HG02870 (cell line): ENCODE results near the gene MUC21.

Experiments
- ATAC-seq: cut with Tn5 transposase; IDR thresholded peaks from one replicate; pipeline ENCODE4 v1.9.1; 2021; ENCODE audit warnings: mild to moderate bottlenecking, moderate library complexity; ENCODE audit not compliant: unreplicated experiment

The MUC21 gene

DNA sequence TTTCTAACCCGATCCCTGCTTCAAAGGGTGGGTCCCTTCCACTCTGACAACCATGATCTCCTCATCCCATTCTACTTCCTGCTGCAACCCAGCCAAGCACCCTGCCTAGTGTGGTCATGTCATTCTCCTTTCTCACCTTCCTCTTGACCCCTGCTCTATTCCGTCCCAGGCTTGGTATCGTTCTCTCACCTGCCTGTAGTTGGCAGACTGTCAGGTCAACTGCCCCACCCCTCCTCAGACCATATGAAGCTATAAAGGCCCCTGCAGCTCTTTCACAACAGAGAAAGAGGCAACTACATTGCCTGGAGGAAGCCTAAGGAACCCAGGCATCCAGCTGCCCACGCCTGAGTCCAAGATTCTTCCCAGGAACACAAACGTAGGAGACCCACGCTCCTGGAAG is at the start of gene MUC21:
Gene MUC21 (plus strand): TSS at position 280 of the 400 bp plus-strand sequence. CDS start 241 bp downstream, outside the sequence.
- no peak for ATAC-seq

DNA sequence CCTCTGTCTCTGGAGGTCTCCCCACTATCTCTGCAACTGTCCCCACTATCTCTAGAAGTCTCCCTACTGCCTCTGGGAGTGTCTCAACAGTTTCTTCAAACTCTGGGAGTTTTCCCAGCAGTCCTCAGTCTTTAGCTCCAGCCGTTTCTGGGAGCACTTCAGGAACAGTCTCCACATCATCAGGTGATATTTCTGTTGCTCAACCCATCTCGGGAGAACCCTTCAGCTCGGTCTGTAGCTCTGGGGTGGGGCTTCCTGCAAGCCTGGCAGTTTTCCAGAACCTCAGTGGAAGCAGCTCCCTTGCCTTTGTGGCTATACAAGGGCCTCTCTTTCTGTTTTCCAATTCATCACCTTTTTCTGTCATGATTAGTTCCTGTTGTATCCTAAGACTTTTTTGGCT is 48.5 kb upstream of the MUC21 start:
- ATAC-seq = no peak

DNA sequence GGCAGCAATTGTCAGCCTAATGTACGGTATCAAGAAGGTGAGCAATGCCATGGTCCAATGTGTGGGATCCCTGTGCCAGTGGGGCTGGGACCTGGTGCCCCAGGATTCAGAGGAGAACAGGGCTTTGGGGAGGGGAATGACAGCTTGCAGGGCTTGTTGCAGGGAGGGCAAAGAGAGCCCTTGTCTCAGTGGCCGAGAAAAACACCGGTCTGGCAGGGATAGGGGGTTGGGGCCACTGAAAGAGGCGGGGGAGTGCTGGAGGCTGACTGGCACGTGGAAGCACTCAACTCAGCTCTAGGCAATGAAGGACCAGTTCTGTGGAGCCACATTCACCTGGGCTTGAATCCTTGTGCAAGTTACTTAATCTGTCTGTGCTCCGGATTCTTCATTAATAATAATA is 46.3 kb upstream of the MUC21 start:
- ATAC-seq = no peak

DNA sequence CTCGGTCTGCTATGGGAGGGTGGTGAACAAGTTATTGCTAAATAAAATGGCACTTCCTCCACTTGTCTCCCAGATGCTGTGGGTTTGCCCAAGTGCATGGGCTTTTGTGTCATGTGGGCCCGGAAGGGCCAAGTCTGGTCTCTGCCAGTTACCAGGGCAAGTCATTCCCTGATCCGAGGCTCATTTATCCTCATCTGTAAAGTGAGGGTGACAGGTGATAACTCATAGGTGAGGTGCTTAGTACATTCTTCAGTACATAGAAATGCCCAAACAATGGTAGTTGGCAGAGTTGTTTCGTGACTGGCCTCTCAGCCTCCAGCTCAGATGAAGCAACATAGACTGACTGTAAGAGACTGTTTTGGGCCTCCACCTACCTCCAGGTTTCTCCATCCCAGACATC is 44.8 kb upstream of the MUC21 start:
- no peak for ATAC-seq

DNA sequence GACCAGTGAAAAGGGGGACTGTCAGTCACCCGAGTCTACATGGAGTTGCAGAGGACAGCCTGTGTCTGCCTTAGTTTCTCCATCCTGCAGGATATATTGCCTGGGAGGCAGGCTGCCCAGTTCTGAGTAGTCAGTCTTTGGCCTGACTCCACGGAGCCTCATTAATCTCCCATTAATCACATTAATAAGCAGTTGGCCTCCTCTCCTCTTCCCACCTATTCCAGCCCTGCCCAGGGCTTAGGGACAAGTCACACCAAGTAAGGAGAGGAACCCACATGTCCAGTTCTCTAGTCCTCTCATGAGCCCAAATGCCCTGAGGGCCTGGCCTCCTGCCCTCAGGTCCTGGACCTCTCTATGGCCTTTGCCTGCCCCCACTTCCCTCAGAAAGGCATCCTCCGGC is 44.0 kb upstream of the MUC21 start:
- ATAC-seq = no peak

DNA sequence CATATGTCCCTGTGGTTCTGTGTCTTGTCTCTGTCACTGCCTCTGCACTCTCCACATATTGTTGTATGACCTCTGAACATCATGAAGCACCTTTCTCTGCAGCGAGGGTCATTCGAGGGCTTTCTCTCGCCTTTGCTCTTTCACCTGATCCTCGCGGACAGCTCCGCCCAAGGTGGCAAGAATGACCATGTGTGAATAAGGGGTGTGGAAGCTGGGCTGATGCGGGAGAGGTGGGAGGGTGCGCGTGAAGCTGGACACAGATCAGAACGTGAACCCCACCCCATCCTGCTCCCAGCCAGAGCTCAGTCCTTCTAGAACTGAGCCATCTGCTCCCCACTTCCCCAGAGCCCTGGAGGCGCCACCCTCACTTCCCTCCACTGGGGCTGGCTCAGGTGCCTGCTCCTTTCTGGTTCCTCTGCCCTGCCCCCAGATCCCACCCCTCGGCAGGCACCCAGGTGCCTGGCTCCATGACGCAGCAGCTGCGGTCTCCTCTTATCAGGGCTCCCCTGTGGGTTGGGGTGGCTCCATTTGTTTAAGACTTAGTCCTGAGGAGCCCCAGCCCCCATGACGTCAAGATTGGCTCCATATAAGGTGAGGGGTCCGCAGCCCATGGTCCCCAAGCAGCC is 43.0 kb upstream of the MUC21 start, which contains the start of gene MUCL3:
Gene MUCL3 (plus strand): TSS at position 613 of the 626 bp plus-strand sequence. CDS start 27 bp downstream, outside the sequence.
- no peak for ATAC-seq

DNA sequence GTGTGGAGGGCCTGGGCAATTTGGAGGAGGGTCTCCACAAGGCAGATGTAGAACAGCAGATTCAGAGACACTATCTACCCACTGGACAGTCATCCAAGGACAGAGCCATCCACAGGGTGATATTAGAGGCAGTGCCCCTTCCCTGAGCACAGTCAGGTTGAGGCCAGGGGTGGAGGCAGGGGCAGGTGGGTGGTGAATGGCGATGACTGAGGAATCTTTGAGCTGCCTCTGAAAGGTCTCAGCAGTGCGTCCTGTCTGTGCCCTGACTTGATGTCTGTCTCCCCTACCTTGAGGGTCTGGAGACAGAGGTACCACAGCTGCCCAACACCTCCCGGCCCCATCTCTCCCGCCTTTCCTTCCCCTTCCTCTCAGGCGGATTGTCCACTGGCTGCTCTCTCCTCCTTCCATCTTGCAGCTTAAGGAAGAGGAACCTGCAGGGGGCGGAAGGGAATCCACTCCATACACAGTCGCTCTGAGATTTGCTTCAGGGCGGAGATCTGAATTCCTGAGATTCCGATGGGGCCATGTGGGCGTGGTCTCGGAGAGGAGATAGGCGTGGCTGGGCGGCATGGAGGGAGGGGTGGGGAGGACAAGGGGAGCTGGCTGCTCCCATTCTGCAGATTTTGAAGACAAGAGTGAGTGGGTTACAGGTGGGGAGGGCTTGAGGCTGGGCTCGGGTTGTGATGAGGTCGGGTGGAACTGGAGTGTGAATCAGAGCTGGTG is 41.0 kb upstream of the MUC21 start:
- no peak for ATAC-seq

DNA sequence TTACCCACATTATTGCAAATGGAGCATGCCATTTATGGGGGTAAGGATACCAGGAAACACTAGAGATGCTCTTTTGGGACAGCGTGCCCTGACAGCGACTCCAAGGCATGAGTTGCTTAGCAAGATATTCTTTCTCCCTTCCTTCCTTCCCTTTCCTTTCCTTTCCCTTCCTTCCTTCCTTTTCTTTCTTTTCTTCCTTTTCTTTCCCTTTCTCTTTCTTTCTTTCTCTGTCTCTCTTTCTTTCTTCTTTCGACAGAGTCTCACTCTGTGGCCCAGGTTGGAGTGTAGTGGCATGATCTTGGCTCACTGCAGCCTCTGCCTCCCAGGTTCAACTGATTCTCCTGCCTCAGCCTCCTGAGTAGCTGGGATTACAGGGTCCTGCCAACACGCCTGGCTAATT is 39.5 kb upstream of the MUC21 start:
- ATAC-seq = no peak

DNA sequence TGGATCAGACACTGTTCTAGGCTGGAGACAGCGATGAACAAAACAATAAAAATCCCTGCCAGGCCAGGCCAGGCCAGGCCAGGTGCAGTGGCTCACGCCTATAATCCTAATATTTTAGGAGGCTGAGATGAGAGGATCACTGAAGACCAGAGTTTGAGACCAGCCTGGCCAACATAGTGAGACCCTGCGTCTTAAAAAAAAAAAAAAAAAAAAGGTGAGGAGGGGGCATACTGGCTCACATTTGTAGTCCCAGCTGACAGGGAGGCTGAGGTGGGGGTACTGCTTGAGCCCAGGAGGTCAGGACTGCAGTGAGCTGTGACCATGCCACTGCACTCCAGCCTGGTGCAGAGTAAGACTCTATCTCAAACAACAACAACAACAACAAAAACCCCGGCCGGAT is 38.2 kb upstream of the MUC21 start:
- no peak for ATAC-seq

DNA sequence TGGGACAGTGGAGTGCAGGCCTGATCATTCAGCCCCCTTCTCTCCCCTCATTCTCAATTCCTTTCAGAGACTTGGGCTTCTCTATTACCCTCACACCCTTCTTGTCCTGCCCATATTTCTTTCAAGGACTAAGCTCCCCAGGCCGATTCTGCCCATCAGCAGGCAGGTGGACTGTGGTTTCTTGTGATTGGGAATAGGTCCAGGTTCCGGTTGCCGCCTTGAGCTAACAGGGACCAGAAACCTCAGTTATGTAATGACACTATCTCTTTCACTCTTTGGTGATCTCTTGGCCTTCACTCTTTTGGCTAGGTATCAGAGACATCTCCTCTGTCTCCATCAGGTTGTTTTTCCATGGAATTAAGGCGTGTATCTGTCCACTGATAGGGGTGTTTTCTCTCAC is 36.3 kb upstream of the MUC21 start:
- ATAC-seq = no peak

DNA sequence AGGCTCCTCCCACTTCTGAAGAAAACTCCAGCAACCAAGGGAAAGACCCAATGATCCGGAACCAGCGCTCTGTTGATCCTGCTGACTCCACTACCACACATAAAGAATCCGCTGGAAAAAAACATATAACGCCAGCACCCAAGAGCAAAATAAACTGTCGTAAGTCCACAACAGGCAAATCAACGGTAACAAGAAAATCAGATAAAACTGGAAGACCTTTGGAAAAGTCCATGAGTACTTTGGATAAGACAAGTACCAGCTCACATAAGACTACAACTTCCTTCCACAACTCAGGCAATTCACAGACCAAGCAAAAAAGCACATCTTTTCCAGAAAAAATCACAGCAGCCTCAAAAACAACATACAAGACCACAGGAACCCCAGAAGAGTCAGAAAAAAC is 34.7 kb upstream of the MUC21 start:
- no peak for ATAC-seq

DNA sequence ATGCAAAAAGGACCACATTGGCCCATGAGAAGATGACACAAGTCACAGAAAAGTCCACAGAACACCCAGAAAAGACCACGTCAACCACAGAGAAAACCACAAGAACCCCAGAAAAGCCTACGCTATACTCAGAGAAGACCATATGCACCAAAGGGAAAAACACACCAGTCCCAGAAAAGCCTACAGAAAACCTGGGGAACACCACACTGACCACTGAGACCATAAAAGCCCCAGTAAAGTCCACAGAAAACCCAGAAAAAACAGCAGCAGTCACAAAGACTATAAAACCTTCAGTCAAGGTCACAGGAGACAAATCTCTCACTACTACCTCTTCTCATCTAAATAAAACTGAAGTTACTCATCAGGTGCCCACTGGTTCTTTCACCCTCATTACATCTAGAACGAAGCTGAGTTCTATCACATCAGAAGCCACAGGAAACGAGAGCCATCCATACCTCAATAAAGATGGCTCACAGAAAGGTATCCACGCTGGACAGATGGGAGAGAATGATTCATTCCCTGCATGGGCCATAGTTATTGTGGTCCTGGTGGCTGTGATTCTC is 31.5 kb upstream of the MUC21 start:
- ATAC-seq = no peak

DNA sequence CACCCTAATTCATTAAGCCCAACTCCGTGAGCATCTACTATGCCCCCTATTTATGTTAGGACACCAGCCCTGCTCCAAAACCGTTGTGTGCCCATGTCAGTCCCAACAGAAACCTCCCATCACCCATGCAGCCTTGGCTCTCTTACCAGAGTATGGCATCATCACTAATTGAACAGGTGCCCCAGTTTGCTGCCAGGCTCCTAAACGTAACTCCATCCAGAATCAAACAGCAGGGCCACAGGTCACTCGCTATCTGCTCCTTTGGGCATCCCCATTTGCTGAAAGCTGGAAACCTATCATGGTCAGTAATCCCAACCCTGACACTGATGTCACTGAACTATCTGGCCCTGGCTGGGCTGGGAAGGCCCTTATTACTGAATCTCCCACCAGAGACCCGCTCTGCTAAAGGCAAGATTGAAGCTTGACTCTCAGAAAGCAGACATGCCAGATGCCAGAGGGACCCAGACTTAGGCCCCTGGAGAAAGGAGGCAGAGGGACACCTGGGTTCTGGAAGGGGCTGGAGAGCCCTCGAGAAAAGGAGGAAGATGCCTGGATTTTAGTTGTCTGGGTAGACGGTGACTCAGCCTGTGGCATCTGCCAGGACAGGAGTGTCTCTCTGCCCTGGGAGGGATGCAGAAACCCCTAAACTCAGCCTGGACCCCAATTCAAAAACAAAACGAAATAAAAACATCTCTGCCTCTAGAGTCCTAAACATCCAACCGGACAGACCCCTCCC is 28.7 kb upstream of the MUC21 start:
- ATAC-seq = no peak

DNA sequence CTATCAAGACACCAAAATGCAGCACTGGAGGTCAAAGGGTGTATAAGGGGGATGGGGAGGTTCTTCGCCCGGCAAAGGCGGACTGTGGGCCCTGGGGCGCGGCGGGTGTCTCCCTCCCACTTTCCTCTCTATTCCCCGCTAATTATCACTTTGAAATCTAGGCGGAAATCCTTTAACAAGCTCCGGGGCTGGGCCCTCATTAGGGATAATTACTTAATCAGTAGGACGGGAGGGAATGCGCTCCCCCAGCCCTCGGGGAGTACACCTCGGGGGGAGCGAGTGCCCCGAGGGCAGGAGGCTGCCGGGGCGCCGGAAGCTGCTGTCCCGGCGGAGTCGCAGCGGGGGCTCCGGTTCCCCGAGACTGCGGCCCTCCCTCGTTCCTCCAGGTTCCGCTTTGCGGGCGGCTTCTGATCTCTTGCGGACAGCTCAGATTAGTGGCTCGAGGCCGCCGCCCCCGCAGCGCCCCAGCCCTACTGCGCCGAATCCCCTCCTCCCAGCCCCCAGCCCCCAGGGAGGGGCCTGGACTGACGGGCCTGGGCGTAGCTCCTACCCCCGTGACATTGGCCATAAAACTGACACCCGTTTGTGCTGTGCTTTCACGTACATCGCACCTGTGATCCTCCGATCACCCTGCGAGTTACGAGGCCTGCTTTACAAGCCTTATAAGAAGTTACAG is 28.0 kb upstream of the MUC21 start:
- ATAC-seq = no peak

DNA sequence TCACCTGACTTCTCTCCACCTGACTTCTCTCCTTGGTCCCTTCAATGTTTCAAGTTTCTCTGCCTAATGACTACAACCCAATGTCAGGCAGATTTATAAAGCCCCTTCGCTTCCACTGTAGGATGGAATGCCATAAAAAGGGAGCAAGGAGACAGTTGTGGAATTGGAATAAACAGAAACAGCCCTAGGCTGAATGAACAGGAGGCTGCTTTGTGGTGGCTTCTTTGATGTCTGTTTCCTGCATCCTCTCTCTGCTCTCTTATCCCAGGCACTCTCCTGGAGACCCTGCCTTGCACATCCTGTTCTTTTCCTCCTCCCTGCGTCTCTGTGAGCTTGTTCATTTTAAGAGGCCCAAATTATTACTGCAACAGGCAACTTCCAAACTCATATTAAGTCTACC is 25.8 kb upstream of the MUC21 start:
- ATAC-seq = no peak

DNA sequence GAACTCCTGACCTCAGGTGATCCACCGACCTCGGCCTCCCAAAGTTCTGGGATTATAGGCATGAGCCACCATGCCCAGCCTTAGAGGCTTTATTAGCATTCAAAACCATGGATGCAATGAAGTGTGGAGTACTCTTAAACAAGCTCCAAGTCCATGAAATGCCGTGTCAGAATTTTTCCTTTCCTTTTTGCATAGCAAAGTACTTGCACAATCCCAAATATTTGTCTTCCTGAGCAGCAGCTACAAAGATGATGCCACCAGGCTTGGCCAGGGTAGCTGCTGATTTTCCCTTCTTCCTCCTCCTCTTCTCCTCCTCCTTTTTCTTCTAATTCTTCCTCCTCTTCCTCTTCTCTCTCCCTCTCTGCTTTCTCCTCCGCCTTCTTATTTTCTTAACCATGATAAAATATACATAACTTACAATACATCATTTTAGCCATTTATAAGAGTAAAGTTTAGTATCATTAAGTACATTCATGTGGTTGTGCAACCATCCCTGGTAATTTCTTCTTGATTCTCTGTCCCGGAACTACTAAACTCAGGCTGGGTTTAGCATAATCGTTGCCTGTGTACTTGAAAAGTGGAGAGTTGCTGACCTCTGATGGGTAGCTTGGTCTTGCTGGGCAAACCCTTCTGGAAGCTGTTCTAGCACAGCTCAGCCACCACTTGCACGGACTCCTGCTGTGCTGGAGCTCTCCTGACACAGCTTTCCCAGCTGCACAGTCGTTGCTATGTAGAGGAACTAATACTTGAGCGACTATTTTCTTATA is 22.4 kb upstream of the MUC21 start:
- ATAC-seq = no peak

DNA sequence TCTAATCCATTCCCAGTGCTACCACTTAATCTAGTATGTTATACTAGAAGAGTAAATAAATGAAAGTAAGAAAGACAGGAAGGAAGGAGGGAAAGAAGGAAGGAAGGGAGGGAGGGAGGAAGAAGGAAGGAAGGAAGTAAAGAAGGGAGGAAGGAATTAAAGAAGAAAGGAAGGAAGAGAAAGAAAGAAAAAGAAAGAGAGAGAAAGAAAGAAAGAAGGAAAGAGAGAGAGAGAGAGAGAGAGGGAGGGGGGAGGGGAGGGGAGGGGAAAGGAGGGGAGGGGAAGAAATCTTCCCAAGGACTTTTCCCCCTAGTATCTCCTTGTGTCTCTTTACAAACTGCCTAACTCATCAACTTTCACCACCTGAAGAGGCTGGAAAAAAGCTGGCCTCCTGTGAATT is 20.8 kb upstream of the MUC21 start:
- no peak for ATAC-seq

DNA sequence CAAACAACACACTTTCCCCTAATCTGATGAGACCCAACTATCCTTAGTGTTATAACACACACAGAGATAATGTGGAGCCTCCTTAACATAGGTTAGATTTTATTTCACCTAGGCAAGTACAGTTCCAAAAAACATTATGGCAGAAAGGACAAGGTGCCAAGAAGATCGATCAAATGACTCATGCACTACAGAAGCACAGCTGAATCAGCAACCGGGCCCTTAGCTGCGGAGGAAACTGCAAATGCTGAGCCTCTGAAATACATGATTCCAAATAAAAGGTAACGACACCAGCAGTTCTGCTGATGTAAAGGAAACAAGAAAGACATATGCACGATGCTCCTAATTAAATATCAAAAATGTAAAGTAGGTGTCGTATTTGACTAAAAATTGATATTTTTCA is 19.9 kb upstream of the MUC21 start:
- no peak for ATAC-seq

DNA sequence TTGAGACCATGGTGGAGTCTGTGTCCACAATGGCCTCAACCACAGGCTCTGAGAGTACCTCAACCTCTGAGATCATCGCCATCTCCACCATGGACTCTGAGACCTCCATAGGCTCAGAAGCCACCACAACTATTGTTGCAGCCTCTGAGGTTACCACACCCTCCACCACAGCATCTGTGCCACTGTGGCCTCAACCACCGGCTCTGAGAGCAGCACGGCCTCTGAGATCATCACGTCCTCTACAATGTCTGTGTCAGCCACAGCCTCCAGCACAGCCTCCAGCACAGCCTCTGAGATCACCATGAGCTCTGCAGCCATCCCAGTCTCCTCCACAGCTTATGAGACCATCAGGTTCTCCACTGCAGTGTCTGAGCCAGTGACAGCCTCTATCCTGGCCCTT is 19.4 kb upstream of the MUC21 start:
- no peak for ATAC-seq

DNA sequence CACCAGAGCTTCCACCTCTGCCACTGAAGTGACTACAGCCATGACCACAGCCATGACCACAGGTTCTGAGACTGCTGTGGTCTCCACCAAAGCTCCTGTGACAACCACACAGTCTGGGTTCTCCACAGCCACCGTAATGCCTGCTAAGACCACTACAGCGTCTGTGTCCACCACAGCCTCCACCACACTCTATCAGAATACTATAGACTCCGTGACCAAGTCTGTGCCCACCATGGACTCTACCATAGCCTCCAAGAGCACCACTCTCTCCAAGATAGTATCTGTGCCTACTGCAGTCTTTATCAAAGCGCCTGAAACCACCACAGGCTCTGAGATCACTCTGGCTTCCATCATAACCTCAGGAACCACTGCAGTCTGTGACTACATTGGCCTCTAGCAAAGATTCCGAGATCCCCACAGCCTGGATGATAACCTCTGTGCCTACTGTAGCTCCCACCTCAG is 18.3 kb upstream of the MUC21 start:
- ATAC-seq = no peak
